ENCODE data around the gene DDX41.

Gene DDX41

DNA sequence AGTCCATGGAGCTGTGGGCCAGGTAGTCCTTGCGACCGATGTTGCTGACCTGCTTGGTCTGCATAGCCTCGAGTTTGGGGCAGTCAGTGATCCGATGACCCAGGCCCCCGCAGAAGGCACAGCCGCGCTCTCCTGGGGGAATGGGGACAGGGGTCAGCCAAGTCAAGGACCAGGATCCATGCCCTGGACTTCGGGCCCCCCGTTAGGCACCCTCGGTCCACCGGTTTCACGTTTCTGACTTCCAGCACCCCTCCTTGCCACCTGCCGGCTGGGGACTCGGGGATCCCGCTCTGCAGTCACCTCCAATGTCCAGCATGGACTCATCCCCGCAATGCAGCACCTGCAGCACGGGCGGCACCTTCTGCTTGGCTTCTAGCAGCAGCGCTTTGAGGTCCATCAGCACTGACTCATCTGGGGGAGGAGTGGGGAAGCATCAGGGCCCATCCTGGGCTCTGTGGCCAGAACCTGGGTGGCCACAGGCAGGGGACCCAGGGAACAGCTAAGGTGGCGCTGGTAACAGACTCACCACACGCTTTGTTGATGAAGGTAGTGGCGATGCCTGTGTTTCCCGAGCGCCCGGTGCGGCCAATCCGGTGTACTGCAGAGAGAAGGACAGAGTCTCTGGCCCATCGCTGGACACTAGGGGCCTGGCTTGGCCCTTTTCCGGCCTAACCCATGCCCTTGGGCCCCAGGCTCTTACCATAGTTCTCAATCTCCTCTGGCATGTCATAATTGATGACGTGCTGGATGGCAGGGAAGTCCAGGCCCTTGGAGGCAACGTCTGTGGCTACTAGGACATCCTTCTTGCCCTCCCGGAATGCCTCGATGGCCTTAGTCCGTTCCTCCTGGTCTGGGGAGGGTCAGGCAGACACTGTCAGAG is 4.7 kb downstream of the DDX41 start:
- H3K79me2 ChIP-seq (ENCODE audit: low read length), result peaks cover 26% of the 10 kb centered on the region
- H3K4me1 ChIP-seq (ENCODE audit: low read length), result peaks cover 24% of the 10 kb centered on the region
- no peak for DNase-seq
- H3K9me2 ChIP-seq (replicated peaks; ENCODE audit: insufficient read depth, low read length), result no peaks in the 10 kb centered on the region
- TF ChIP-seq, protein P1, sequence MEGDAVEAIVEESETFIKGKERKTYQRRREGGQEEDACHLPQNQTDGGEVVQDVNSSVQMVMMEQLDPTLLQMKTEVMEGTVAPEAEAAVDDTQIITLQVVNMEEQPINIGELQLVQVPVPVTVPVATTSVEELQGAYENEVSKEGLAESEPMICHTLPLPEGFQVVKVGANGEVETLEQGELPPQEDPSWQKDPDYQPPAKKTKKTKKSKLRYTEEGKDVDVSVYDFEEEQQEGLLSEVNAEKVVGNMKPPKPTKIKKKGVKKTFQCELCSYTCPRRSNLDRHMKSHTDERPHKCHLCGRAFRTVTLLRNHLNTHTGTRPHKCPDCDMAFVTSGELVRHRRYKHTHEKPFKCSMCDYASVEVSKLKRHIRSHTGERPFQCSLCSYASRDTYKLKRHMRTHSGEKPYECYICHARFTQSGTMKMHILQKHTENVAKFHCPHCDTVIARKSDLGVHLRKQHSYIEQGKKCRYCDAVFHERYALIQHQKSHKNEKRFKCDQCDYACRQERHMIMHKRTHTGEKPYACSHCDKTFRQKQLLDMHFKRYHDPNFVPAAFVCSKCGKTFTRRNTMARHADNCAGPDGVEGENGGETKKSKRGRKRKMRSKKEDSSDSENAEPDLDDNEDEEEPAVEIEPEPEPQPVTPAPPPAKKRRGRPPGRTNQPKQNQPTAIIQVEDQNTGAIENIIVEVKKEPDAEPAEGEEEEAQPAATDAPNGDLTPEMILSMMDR (IDR thresholded peaks at IDR 0.05; ENCODE audit: low read length), result no peak
- no peak for TF ChIP-seq EZH2 (optimal IDR thresholded peaks at IDR 0.05; ENCODE audit: low read depth, low read length)
- TF ChIP-seq EZH2phosphoT487 (IDR thresholded peaks at IDR 0.05; ENCODE audit: low read length), result no peak
- H3K27me3 ChIP-seq (replicated peaks; ENCODE audit: insufficient read depth, low read length), result no peaks in the 10 kb centered on the region
- H3F3A ChIP-seq (ENCODE audit: insufficient read depth, low read length), result no peaks in the 10 kb centered on the region
- no peak overlapping the region for H3K4me3 ChIP-seq (ENCODE audit: low read length)
- no peaks in the 10 kb centered on the region; the same call in 1 of the 2 replicates for H3K36me3 ChIP-seq (replicated peaks; ENCODE audit: insufficient read depth, low read length)
- H3K27ac ChIP-seq (ENCODE audit: low read length), result no peak overlapping the region
- no peaks in the 10 kb centered on the region for H3K9me3 ChIP-seq (replicated peaks; ENCODE audit: insufficient read depth, low read length)
- no peak overlapping the region for H2AFZ ChIP-seq (ENCODE audit: low read length)
- no peaks in the 10 kb centered on the region for H4K20me1 ChIP-seq (ENCODE audit: insufficient read depth, low read length)
- H3K9ac ChIP-seq (ENCODE audit: low read length), result no peak overlapping the region
- no peak overlapping the region for H3K4me2 ChIP-seq (ENCODE audit: low read depth, low read length)

DNA sequence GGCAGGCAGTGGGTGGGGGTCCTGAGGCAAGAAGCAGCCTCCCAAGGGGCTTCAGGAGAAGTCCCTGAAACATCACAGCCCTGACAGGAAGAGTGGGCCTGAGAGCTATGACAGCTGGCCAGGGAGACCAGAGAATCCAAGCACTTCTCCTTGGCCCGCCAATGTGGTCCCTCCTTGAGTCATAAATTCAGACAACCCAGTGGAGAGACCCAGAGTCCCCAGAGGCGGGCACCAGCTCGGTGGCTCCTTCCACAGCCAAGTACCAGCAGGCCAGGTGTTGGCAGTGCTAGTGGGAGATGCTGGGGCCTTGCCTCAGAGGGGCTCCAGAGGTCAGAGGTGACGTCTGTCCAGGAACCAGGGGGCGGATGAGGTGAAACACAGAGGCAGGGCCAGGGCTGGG is 5.6 kb downstream of the DDX41 start:
- Histone ChIP-seq H3K9ac (ENCODE audit: low read length) (no peak overlapping the region), H3K27ac (ENCODE audit: low read length) (no peak overlapping the region), H3F3A (ENCODE audit: insufficient read depth, low read length) (no peaks in the 10 kb centered on the region), H3K36me3 (replicated peaks; ENCODE audit: insufficient read depth, low read length) (no peaks in the 10 kb centered on the region; the same call in 1 of the 2 replicates), H3K79me2 (ENCODE audit: low read length) (peaks cover 21% of the 10 kb centered on the region), H3K27me3 (replicated peaks; ENCODE audit: insufficient read depth, low read length) (no peaks in the 10 kb centered on the region), H3K9me3 (replicated peaks; ENCODE audit: insufficient read depth, low read length) (no peaks in the 10 kb centered on the region), H3K9me2 (replicated peaks; ENCODE audit: insufficient read depth, low read length) (no peaks in the 10 kb centered on the region), H3K4me1 (ENCODE audit: low read length) (peaks cover 24% of the 10 kb centered on the region), H4K20me1 (ENCODE audit: insufficient read depth, low read length) (no peaks in the 10 kb centered on the region), H3K4me2 (ENCODE audit: low read depth, low read length) (no peak overlapping the region), H2AFZ (ENCODE audit: low read length) (no peak overlapping the region), H3K4me3 (ENCODE audit: low read length) (no peak overlapping the region)
- TF ChIP-seq EZH2phosphoT487 (IDR thresholded peaks at IDR 0.05; ENCODE audit: low read length), result no peak
- DNase-seq, result no peak

DNA sequence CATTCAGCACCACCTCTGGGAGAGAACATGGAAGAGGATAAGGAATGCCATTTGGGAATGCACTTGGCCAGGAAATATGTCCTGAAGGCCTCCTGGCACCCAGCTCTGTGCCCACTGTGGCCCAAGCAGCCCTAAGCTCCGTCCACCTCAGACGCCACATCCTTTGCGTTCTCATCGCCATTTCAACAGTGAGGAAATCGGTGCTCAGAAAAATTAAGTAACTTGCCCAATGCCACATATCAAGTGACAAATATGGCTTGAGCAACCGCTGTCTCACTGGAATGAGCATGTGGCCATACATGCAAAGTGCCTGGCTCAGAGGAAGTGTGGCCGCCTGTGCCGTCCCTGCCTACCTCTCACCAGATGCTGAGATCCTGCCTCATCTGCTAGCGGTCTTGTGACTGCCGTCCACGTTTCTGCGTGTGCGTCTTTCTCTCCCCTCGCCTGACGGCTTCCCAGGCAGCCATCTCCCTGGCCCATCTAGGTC is 6.2 kb downstream of the DDX41 start:
- DNase-seq, result no peak
- H4K20me1 ChIP-seq (ENCODE audit: insufficient read depth, low read length), result no peaks in the 10 kb centered on the region
- TF ChIP-seq EZH2phosphoT487 (IDR thresholded peaks at IDR 0.05; ENCODE audit: low read length) (no peak), EZH2 (optimal IDR thresholded peaks at IDR 0.05; ENCODE audit: low read depth, low read length) (no peak)
- TF ChIP-seq, protein P1 (IDR thresholded peaks at IDR 0.05; ENCODE audit: low read length), result no peak
- no peak overlapping the region for H3K9ac ChIP-seq (ENCODE audit: low read length)
- H3K27ac ChIP-seq (ENCODE audit: low read length), result no peak overlapping the region
- no peaks in the 10 kb centered on the region; the same call in 1 of the 2 replicates for H3K36me3 ChIP-seq (replicated peaks; ENCODE audit: insufficient read depth, low read length)
- no peak overlapping the region for H3K4me2 ChIP-seq (ENCODE audit: low read depth, low read length)
- no peaks in the 10 kb centered on the region for H3K9me2 ChIP-seq (replicated peaks; ENCODE audit: insufficient read depth, low read length)
- H3K27me3 ChIP-seq (replicated peaks; ENCODE audit: insufficient read depth, low read length), result no peaks in the 10 kb centered on the region
- H3K4me3 ChIP-seq (ENCODE audit: low read length), result no peak overlapping the region
- no peak overlapping the region for H2AFZ ChIP-seq (ENCODE audit: low read length)
- H3F3A ChIP-seq (ENCODE audit: insufficient read depth, low read length), result no peaks in the 10 kb centered on the region
- no peaks in the 10 kb centered on the region for H3K9me3 ChIP-seq (replicated peaks; ENCODE audit: insufficient read depth, low read length)
- peaks cover 19% of the 10 kb centered on the region for H3K4me1 ChIP-seq (ENCODE audit: low read length)
- H3K79me2 ChIP-seq (ENCODE audit: low read length), result peaks cover 15% of the 10 kb centered on the region

Data from MM.1S (cell line).